ENCODE data around the gene WDFY4. TPM values are rescaled to one million over a fixed set of nuclear protein-coding genes. Genes with fewer than 3 reads are reported as not detected.

The WDFY4 gene
- polyA plus RNA-seq, 5 donors: 2.1 to 5.1 (median 4.5) TPM

- DNase-seq: no peak
These were observed 255.2 kb downstream of the WDFY4 start, which contains the start of gene LRRC18 for GRCh38 chr10:48939790-48940325. LRRC18 (minus strand) TSS chr10:48939840; CDS start chr10:48914155, 25,685 bp downstream.

DNA sequence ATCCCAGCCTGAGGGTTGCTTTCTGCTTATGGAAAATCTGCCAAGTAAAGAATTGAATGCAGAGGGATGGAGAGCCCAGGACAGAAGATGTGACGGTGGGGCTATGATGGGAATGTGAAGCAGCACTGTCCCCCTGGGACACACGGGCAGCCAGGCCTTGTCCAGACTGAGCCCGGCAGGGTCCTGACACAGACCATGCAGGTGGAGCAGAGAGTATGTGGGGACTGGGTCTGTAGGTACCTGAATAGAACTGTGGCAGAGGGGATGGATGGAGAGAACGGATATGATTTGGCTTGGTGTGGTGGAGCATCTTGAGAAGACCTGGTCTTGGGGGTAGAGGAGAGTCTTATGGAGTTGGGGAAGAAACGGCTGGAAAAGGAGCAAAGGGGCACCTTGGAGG lies 255.7 kb downstream of the WDFY4 start:
- DNase-seq: no peak

DNA sequence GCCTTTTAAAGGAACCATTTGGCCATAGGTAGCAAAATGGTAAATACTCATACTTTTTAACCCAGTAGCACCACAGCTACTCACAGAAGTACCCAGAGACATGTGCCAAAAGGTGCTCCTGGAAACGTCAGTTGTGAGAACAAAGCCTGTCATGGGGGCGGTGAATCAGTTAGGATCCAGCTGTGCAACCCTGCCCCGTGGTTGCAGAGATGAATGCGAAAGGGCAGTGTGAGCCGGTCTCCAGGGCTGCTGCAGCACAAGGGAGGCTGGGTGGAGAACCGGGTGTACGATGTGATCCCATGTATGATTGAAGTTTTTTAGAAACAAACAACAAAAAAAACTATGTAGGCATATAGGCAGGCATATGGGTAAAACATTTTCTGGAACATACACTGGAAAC lies 256.3 kb downstream of the WDFY4 start:
- no peak for DNase-seq

DNA sequence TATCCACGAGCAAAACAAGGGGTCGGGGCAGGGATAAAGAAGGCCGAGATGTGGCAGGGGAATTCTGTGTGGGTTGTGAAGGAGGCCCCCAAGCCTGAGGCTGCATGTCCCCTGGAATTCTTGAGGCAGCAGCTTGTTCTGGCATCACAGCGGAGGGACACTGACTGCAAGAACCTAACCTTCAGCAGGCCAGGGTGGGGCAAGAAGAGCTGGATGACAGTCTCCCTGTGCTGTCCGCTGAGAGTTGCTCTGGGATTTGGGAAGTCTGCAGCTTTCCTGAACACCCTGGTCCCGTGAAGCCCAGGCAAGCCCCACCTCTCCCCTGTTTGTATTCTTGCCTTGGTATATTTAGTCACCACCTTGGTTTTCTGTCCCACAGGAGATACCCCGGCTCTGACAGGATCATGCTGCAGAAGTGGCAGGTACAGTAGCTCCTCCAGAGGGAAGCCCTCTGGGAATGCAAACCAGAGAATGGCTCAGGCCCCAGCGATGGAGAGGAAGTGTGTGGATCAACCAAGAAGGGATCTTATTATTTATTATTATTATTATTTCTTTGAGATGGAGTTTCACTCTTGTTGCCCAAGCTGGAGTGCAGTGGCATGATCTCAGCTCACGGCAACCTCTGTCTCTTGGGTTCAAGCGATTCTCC lies 256.9 kb downstream of the WDFY4 start:
- DNase-seq: no peak

DNA sequence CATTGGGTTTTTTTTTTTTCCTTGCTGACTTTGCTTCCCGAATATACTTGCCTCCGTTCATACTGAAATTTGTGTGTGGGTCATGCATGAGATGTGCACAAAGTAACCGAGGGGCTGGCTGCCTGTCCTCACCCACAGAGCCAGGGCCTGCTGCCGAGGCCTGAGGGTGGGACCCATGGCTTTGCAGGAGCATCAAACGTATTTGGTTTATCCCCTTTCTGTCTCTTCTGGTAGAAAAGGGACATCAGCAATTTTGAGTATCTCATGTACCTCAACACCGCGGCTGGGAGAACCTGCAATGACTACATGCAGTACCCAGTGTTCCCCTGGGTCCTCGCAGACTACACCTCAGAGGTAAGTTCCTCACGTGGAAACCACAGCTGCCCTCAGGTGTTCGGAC lies 258.4 kb downstream of the WDFY4 start:
- DNase-seq: no peak

DNA sequence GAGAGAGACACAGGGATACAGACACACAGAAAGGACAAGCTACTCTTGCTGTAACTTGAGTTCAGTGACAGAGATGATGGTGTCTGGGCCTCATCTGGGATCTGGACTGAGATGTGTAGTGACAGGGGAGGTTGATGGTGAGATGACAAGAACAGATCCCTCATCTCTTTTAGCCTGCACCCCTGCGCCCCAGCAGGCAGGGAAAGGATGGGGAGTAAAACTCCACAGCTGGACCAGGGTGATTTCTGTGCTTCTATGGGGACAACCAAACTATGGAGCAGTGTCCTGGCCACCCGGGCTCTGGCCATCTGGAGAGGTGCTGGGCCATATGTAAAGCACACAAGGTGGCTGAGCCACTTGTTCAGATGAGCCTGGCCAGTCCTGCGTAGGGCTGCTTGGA lies 259.5 kb downstream of the WDFY4 start:
- DNase-seq: no peak

DNA sequence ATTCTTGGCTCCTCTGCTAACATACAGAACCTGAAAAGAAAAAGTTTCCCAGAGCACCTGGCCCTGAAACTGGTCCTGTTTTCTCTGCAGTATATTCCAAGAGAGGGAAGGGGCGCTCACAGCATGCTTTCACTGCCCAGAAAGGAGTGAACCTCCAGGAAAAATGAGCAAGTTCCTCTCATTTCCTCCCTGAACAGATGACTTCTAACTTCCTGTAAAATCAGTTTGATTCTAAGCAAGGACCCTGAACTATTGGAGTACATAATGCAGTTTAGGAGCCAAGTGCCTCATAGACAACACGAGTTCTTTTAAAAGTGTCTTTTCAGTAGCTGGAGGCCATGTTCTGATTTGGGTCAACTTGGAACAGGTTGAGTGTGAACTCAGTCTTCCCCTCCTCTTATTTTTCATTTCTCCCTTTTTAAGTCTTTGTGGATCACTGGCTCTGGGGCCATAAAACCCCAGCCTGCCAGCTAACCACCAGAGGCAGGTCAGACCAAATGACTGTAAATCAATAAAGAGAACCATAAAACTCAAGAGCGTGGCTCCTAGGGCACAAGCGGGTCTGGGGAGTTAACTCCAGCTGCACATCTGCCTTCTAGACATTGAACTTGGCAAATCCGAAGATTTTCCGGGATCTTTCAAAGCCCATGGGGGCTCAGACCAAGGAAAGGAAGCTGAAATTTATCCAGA lies 260.9 kb downstream of the WDFY4 start:
- DNase-seq: no peak

DNA sequence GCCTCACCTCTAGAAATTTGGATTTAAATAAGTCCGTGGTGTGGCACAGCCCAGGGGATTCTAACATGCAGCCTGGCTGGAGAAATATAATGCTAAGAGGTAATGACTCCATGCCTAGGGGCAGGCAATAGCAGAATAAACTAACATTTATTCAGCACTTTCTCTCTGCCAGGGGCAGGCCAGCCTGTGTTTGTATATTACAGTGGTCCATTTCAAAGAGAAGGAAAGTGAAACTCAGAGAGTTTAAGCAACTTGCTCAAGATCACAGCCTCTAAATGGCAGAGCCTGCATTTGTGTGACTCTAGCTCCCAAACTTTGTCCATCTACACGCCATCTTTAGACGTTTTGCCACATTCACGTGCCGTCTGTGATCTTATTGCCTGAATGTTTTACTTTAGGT lies 261.7 kb downstream of the WDFY4 start:
- no peak for DNase-seq

DNA sequence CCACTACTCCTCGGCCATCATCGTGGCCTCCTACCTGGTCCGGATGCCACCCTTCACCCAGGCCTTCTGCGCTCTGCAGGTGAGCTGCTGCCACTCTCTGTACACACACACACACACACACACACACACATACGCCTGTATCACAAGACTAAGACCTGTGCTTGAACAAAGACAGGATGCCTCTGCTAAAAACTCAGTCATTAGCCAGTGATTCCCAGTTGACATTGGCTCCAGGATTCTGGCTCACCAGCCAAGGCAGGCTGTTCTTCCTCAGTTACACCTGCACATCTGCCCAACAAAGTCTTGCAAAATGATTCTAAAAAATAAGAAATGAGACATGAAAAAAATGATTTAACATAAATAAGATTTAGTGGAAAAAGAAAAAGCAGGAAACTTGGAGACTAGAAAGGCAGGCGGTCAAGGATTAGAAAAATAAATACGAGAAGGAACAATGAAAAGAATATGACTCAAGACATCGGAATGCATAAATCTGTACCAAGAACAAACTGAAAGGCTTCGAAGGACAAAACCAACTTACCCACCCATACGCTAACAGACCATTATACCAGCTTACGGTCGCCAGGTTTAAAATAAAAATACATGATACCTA lies 262.3 kb downstream of the WDFY4 start:
- no peak for DNase-seq

DNA sequence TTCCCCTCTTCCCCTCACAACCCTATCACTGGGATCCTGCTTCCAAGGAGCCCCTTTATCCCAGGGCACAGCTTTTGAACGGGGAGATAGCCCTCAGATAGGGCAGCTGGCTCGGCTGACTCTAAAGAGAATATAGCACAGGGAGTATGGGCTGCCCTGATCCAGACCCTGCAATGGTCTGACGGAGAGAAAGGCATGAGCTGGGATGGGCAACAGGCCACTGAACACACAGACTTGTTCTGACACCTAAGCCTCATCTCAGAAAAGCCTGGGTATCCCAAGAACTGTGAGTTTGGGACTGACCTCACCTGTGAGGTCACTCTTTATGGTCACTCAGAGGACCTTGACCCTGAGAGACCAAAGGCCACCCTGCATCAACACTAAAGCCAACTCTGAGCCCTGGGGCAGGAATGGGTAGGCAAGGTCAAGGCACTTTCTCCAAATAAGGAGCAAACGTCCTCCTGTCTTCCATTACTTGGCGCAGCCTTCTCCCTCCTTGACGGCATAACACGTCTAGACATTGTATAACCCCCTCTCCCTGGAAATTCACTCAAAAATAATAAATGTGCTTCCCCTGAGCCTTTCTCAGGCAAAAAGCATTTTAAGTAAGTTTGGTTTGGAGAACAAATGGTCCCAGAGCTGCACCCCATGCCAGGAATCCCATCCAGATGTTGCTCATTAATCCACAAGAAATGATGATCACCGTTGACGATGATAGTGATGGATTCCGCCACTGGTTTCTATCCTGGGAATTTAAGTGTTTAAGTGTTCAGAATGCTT lies 263.2 kb downstream of the WDFY4 start:
- no peak for DNase-seq

DNA sequence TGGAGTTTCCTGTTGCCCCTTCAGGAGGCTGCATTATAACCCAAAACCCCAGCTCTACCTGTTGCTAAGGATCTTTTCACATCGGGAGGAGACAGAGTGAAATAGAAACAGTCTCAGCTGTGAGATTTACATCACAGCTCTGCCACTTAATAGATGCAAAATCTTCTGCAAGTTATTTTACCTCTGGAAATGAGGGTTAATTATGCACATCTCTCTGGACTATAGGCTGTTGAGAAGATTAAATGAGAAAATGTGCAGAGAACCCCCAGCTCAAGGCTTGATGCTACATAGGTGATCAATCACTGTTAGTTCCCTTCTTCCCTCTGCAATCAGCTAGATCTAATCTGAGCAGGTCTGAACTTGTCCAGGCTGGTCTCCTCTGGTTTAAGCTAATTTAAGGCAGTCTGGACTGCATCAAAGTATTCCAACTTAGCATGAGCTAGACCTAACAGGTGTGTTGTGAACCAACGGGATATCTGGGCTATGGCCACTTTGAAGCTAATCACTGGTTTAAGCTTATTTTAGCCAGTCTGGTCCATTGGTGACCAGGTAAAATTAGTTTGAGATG lies 263.9 kb downstream of the WDFY4 start:
- no peak for DNase-seq

DNA sequence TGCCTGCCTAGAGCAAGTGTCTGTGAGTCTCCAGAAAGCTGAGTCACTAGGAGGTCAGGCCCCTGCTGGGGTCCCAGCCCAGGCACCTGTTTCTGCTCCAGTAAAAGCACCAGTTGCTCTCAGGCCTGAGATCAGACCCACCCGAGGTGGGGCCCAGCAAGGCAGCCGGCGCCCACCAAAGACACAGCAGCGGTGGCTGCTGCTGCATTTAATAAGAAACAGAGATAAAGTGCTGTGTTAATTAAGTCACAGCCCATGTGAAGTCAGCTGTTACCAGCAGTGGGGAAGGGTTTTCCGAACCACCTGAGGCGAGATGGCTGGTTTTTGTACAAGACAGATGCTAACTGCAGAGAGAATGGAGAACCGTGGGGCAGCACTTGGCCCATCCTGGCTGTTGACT lies 267.0 kb downstream of the WDFY4 start:
- DNase-seq: no peak

- no peak for DNase-seq
These were observed 272.9 kb downstream of the WDFY4 start for GRCh38 chr10:48957361-48958151.

DNA sequence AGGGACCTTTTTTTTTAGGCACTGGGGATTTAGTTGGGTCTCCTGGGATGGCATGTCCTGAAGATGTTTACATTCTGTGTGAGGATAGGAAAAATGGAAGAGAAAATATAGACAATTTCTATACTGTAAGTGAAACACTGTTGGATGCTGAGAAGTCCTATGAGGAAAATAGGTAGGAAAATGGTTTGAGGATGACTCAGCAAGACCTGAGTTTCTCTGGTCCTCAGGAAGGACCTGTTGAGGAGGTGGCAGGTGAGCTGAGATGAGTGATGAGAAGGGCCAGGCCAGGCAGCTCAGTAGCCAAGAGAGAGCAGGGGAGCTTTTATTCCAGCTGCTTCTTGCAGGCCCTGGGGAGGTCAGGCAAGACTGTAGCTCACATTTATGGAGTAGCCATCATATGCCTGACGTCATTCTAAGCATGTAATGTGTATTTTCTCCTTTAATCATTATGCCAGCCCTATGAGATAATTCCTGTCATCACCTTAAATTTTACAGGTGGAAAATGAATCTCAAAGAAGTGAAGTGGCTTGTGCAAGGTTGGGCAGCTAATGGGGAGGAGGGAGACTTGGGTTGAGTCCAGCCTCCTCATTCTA lies 274.0 kb downstream of the WDFY4 start:
- DNase-seq: no peak

GRCh38 chr10:48964038-48964437 lies 279.4 kb downstream of the WDFY4 start:
- no peak for DNase-seq

- DNase-seq: no peak
These were observed 280.8 kb downstream of the WDFY4 start for GRCh38 chr10:48965460-48965859.

DNA sequence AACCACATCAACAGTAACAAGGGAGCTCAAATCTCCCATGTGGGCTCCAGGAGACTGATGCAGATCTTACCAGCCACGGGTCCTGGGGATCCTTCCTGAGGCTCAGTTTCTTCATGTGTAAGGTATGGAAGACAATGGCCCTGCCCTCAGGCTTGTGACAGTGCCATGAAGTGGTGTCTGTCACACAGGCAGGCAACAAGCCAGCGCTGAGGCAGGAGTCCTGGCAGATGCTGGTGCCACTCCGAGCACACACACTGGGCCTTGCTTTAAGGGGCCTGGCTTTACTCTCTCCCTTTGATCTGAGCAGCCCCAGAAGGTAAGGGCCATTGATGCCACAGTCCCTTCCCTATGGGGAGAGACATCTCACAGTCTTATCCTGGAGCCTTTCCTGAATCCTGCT lies 283.4 kb downstream of the WDFY4 start:
- DNase-seq: no peak

DNA sequence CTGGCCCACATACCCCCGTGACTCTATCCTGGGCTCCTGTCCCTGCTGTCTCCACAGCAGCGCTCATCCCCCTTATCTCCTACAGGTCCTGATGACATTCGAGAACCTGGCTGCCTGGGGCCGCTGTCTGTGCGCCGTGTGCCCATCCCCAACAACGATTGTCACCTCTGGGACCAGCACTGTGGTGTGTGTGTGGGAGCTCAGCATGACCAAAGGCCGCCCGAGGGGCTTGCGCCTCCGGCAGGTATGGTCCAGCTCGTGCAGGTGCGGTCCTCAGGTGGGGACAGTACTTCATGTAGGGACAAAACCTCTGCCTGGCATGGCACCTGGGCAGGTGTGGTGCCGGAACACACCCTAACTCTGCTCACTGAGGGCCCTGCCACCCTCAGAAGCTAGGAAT lies 285.4 kb downstream of the WDFY4 start:
- DNase-seq: no peak

DNA sequence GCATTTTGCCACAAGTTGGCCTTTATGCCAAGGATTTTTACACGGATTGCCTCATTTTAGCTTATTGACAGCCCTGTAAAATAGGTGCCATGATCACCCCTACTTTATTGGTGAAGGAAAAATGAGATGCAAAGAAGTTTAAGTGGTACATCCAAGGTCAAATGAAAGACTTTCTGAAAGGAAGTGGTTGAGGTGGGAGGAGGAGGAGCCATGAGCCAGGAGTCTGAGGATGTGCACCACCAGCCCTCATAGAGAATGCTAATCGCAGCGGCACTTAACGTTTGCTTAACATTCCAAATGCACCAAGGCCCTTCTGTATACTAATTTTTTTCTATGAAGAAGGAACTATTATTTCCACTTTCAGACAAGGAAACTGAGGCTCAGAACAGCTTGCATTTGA lies 286.0 kb downstream of the WDFY4 start:
- DNase-seq: no peak

DNA sequence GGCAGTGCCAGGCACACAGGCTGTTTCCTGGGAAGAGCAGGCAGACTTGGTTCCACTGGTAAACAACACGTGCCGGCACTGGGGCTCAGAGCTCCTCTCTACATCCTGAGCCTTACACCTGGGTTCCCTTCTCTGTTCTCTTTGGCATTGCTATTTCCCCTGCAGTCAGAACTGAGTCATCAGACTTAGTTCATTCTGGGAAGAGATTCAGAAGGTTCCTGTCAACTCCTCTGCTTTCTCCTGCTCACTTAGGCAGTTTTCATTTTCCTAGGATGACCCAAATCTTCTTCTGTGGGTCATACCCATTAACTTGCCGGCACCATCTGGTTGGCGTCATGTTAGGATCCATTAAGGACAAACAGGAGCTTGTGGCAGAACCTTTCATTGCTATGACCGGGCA lies 288.4 kb downstream of the WDFY4 start:
- DNase-seq: no peak
